Body of pancreas (tissue), 4 donors: ENCODE results near the gene SH3YL1. TPM values are rescaled to one million over a fixed set of nuclear protein-coding genes. Genes with fewer than 3 reads are reported as not detected.

Experiments used
- ATAC-seq: fragments of 150-250 bp; one replicate; pipeline ENCODE4 v1.9.1; 2016
- DNase-seq, 4 donors: peaks; one replicate each; pipeline ENCODE4 v3.0.0-alpha.2; 2019
- H3K27ac ChIP-seq, 4 donors: fragments of 200-600 bp; sonication (generic); 1 replicate in 3 of 4; 2 replicates in 1 of 4; pipeline versions ENCODE4 v1.5.1 to v1.6.1; 2016 to 2019; ENCODE audit warnings: mild to moderate bottlenecking in 1 of 4, mixed read lengths in 1 of 4, moderate library complexity in 1 of 4
- H3K27me3 ChIP-seq, 2 donors: fragments of 200-600 bp; sonication (generic); one replicate each; pipeline ENCODE4 v1.6.0; 2016; ENCODE audit warnings: mild to moderate bottlenecking in 1 of 2
- H3K36me3 ChIP-seq, 2 donors: fragments of 200-600 bp; sonication (generic); replicated peaks in 1 of 2; 2 replicates each; pipeline ENCODE4 v1.5.1; 2016; ENCODE audit warnings: low read depth in 2 of 2; ENCODE audit not compliant: insufficient read depth in 1 of 2
- H3K4me1 ChIP-seq: fragments of 200-600 bp; sonication (generic); one replicate; pipeline ENCODE4 v1.6.0; 2016
- H3K4me3 ChIP-seq, 2 donors: fragments of 200-600 bp; sonication (generic); 1 replicate in 1 of 2; 2 replicates in 1 of 2; pipeline ENCODE4 v1.5.1; 2016 to 2019
- H3K9me3 ChIP-seq, 3 donors: fragments of 200-600 bp; sonication (generic); 1 replicate in 2 of 3; 2 replicates in 1 of 3; pipeline ENCODE4 v1.5.1; 2016
- POLR2A ChIP-seq, 3 donors: fragments of 450-650 bp; IDR thresholded peaks; one replicate each; pipeline ENCODE4 v1.6.1; 2016; ENCODE audit warnings: antibody characterized with exemption in 3 of 3, mild to moderate bottlenecking in 2 of 3
- WGBS, 2 donors: methylation state at CpG; one replicate each; pipeline ENCODE4 v1.1.5; 2017; 5-methylcytosine and 5-hydroxymethylcytosine counted together
- intact Hi-C: fragments of 100-400 bp; cut with DNase I; formaldehyde crosslinking; loops from one replicate; pipeline ENCODE4 v1.15.1; 2023
- total RNA-seq, 2 donors: library from RNA; depleted of rRNA; stranded (reverse); fragments of >200 nt; gene quantifications; one replicate each; pipeline ENCODE4 v1.1.0, GENCODE V29; 2016
- TF ChIP-seq, protein P1 (sequence below), 7 experiments: fragments of 450-650 bp in 4 of 7; fragments of 200-600 bp in 3 of 7; sonication (generic) in 3 of 7; IDR thresholded peaks; one replicate each; pipeline ENCODE4 v1.5.1; 2016 to 2019; ENCODE audit warnings: antibody characterized with exemption in 7 of 7

SH3YL1 gene
- total RNA-seq, 2 donors from 2014 or later = 159 to 162 TPM

DNA sequence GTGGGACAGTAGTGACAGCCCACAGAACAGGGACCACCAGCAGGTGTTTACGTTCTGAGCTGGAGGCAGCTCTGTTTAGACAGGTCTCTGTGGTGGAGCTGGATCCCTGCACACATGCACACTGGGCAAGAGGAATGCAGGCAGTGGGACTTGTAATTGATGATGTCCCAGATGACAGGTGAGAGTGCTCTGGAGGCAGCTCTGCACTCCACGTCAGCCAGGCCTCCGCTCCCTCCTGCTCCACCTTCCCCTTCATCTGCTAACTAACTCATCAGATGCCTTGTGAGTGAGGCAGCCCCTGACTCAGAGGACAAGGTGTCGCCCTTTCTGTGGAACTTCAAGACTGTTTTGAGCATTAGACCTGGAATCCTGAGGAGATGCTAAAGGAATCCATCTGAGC is 53.2 kb downstream of the SH3YL1 start:
- no peak for TF ChIP-seq POLR2A (IDR thresholded peaks at IDR 0.05)
- TF ChIP-seq, protein P1, sequence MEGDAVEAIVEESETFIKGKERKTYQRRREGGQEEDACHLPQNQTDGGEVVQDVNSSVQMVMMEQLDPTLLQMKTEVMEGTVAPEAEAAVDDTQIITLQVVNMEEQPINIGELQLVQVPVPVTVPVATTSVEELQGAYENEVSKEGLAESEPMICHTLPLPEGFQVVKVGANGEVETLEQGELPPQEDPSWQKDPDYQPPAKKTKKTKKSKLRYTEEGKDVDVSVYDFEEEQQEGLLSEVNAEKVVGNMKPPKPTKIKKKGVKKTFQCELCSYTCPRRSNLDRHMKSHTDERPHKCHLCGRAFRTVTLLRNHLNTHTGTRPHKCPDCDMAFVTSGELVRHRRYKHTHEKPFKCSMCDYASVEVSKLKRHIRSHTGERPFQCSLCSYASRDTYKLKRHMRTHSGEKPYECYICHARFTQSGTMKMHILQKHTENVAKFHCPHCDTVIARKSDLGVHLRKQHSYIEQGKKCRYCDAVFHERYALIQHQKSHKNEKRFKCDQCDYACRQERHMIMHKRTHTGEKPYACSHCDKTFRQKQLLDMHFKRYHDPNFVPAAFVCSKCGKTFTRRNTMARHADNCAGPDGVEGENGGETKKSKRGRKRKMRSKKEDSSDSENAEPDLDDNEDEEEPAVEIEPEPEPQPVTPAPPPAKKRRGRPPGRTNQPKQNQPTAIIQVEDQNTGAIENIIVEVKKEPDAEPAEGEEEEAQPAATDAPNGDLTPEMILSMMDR (IDR thresholded peaks at IDR 0.05) = no peak
- Histone ChIP-seq H3K4me3 (no peak overlapping the region), H3K4me1 (peaks cover 7% of the 10 kb centered on the region), H3K27ac (peak overlapping the region in 1 of 4 donors; percentile 43), H3K36me3 (no peaks in the 10 kb centered on the region), H3K9me3 (no peaks in the 10 kb centered on the region), H3K27me3 (no peaks in the 10 kb centered on the region)
- intact Hi-C loops = no loop called here
- no peak for DNase-seq
- no peak for ATAC-seq
- 66 to 88% methylated on average over 1 to 4 of the region's 4 CpGs for WGBS, 2 donors

DNA sequence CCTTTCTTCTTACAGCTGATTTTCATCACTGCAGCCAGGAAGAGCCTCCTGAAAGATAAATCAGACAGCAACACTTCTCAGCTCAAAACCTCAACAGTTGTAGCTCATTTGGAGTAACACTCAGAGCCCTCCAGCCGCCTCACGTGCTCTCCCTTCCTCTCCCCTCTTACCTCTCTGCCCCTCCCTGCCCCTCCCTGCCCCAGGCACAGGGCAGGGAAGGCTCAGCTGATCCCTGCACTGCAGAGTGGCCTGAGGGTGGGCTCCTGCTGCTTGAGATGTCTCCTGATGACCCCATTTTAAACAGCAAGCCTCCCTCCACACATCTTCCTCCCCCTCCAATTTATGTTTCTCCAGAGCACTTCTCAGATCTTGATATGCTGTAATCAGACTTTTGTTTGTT is 54.4 kb downstream of the SH3YL1 start:
- no peak overlapping the region for H3K4me3 ChIP-seq
- WGBS, 2 donors = 80 to 91% methylated on average over 2 of the region's 2 CpGs
- intact Hi-C loops = no loop called here
- no peaks in the 10 kb centered on the region for H3K27me3 ChIP-seq
- ATAC-seq (no peak), DNase-seq (no peak)
- no peak for TF ChIP-seq POLR2A (IDR thresholded peaks at IDR 0.05)
- TF ChIP-seq, protein P1 (IDR thresholded peaks at IDR 0.05) = no peak
- peaks cover 3% of the 10 kb centered on the region for H3K4me1 ChIP-seq
- no peaks in the 10 kb centered on the region for H3K36me3 ChIP-seq
- H3K27ac ChIP-seq = no peak overlapping the region
- H3K9me3 ChIP-seq = no peaks in the 10 kb centered on the region

DNA sequence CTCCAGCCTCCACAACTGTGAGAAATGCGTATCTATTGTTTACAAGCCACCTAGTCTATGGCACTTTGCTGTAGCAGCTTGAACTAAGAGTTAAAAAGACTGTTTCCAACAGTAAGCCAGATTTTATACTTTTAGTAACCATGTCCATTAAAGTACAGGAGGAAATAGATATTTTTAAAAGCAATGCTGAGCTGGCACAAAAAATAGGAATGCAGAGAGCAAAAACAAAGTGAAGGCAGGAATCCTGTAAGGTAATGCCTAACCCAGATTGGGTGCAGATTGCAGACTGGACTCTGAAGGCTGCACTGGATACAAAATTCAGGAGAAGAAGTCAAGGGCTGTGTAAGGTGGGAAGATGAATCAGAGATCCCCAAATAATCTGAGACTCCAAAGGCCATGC is 55.5 kb downstream of the SH3YL1 start:
- Histone ChIP-seq H3K27ac (no peak overlapping the region), H3K9me3 (no peaks in the 10 kb centered on the region), H3K4me3 (no peak overlapping the region), H3K27me3 (no peaks in the 10 kb centered on the region), H3K36me3 (no peaks in the 10 kb centered on the region), H3K4me1 (no peaks in the 10 kb centered on the region)
- intact Hi-C loops = no loop called here
- ATAC-seq (no peak), DNase-seq (no peak)
- WGBS, 2 donors = 60 to 77% methylated on average over 1 of the region's 1 CpG
- no peak for TF ChIP-seq POLR2A (IDR thresholded peaks at IDR 0.05)
- TF ChIP-seq, protein P1 (IDR thresholded peaks at IDR 0.05) = no peak

DNA sequence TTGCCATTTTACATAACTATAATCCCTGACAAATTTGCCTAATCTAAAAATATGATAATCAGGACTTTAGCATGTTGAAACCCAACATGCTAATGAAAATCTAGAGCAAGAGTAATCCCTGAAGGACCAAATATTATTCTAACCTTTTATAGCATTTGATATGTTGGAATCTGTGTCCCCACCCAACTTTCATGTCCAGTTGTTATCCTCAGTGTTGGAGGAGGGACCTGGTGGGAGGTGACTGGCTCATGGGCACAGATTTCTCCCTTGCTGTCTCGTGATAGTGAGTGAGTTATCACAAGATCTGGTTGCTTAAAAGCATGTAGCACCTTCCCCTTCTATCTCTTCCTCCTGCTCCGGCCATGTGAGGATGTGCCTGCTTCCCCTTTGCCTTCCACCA is 59.8 kb downstream of the SH3YL1 start:
- H3K4me3 ChIP-seq = no peak overlapping the region
- 71 to 95% methylated on average over 2 of the region's 2 CpGs for WGBS, 2 donors
- no peaks in the 10 kb centered on the region for H3K36me3 ChIP-seq
- intact Hi-C loops = no loop called here
- TF ChIP-seq, protein P1 (IDR thresholded peaks at IDR 0.05) = no peak
- no peak for TF ChIP-seq POLR2A (IDR thresholded peaks at IDR 0.05)
- peaks cover 13% of the 10 kb centered on the region for H3K4me1 ChIP-seq
- H3K27me3 ChIP-seq = no peaks in the 10 kb centered on the region
- no peak overlapping the region for H3K27ac ChIP-seq
- H3K9me3 ChIP-seq = no peaks in the 10 kb centered on the region
- no peak for DNase-seq
- no peak for ATAC-seq

DNA sequence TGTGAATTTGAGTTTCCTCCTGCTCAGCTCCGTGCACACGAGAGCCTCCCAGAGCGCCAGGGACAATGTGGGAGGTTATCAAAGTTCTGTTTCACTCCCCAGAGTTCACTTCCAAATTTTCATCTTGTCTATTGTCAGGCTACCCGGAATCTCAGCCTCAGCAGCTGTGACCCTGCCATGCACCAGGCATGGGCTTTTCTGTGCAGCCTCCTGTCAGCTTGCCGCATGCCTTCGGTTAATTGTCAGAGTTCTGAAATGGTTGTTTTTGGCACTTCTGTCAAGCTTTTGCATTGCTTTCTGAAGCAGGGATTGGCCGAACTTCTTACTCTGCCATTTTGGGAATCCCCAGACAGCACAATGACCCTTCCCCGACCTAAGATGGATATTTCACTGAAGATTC is 60.4 kb downstream of the SH3YL1 start:
- DNase-seq = no peak

More for the DNA sequence above, 60.4 kb downstream of the SH3YL1 start:
- WGBS, 2 donors = 86 to 99% methylated on average over 8 of the region's 8 CpGs
- Histone ChIP-seq H3K9me3 (no peaks in the 10 kb centered on the region), H3K4me1 (peaks cover 13% of the 10 kb centered on the region), H3K27me3 (no peaks in the 10 kb centered on the region), H3K27ac (no peak overlapping the region), H3K36me3 (no peaks in the 10 kb centered on the region), H3K4me3 (no peak overlapping the region)
- TF ChIP-seq, protein P1 (IDR thresholded peaks at IDR 0.05) = no peak
- TF ChIP-seq POLR2A (IDR thresholded peaks at IDR 0.05) = no peak
- intact Hi-C loops = no loop called here
- no peak for ATAC-seq
